HCT116 (cell line): ENCODE data around the gene ZNF438. TPM values are rescaled to one million over a fixed set of nuclear protein-coding genes. Genes with fewer than 3 reads are reported as not detected.

Experiments used
- ATAC-seq: fragments of 200-7000 bp; cut with Tn5 transposase; 2 replicates; pipeline ENCODE4 v1.9.1; 2020; ENCODE audit warnings: mild to moderate bottlenecking, moderate library complexity
- BruUV-seq: library from RNA; stranded (reverse); fragments of 400-500 nt; replicated peaks from 2 replicates; lab custom pipeline; 2021; lab: Mats Ljungman, UMichigan
- CTCF ChIA-PET: fragments of 300-600 bp; sonication (Branson Sonifier 250); formaldehyde crosslinking; loops from one replicate; lab custom pipeline; 2021; ENCODE audit warnings: antibody characterized with exemption; lab: Charles Lee
- POLR2A ChIA-PET: fragments of 300-600, 350-600 bp; sonication (Branson Sonifier 250); formaldehyde crosslinking; loops from one replicate; lab custom pipeline; 2021; ENCODE audit warnings: antibody characterized with exemption; lab: Charles Lee
- RAD21 ChIA-PET, 2 experiments: fragments of 300-600 bp; sonication (Branson Sonifier 250); formaldehyde crosslinking; loops; one replicate each; lab custom pipeline; 2023; ENCODE audit warnings: low total read pairs in 2 of 2; ENCODE audit not compliant: uncharacterized antibody in 2 of 2, unreplicated experiment in 2 of 2, low non-redundant PET in 1 of 2; lab: Charles Lee
- DNase-seq: peaks from one replicate; pipeline ENCODE4 v3.0.0-alpha.2; 2010; ENCODE audit warnings: low read depth, low spot score
- H2AFZ ChIP-seq: fragments of 200-600 bp; shearing (Covaris generic), sonication (generic); 2 replicates; pipeline ENCODE4 v1.6.1; 2017; ENCODE audit warnings: low read depth, mixed run types, mixed read lengths, antibody characterized with exemption, low read length; ENCODE audit not compliant: poor library complexity, severe bottlenecking
- H3K27ac ChIP-seq: 2 replicates; pipeline ENCODE4 v1.5.1; 2012; ENCODE audit warnings: low read depth, low read length
- H3K27me3 ChIP-seq: fragments of 200-600 bp; sonication (generic); 2 replicates; pipeline ENCODE4 v1.6.1; 2016; ENCODE audit warnings: mixed run types, low read length, mixed read lengths; ENCODE audit not compliant: insufficient read depth
- H3K36me3 ChIP-seq, 2 experiments: fragments of 200-500 bp in 1 of 2; fragments of 200-600 bp in 1 of 2; sonication (Bioruptor generic) in 1 of 2; sonication (generic) in 1 of 2; 2 replicates each; pipeline versions ENCODE4 v1.5.1 to v1.6.1; 2014 to 2016; ENCODE audit warnings: low read length in 2 of 2, inconsistent platforms in 1 of 2, mixed read lengths in 1 of 2, mixed run types in 1 of 2; ENCODE audit not compliant: insufficient read depth in 2 of 2, control insufficient read depth in 1 of 2
- H3K4me1 ChIP-seq, 2 experiments: fragments of 200-600 bp in 1 of 2; sonication (generic) in 1 of 2; 2 replicates each; pipeline versions ENCODE4 v1.5.1 to v1.6.1; 2012 to 2017; ENCODE audit warnings: low read length in 2 of 2, inconsistent platforms in 1 of 2, mild to moderate bottlenecking in 1 of 2, mixed read lengths in 1 of 2, mixed run types in 1 of 2, moderate library complexity in 1 of 2; ENCODE audit not compliant: insufficient read depth in 2 of 2, control insufficient read depth in 1 of 2
- H3K4me2 ChIP-seq: fragments of 200-600 bp; sonication (generic); 2 replicates; pipeline ENCODE4 v1.6.1; 2017; ENCODE audit warnings: mixed run types, low read length, mixed read lengths
- H3K4me3 ChIP-seq, 2 experiments: fragments of 200-600 bp in 1 of 2; sonication (generic) in 1 of 2; replicated peaks in 1 of 2; 2 replicates each; pipeline ENCODE4 v1.5.1; 2011 to 2016; ENCODE audit warnings: low read length in 2 of 2, control low read depth in 1 of 2, low read depth in 1 of 2, mild to moderate bottlenecking in 1 of 2, mixed read lengths in 1 of 2, mixed run types in 1 of 2
- H3K79me2 ChIP-seq: fragments of 200-600 bp; sonication (generic); 2 replicates; pipeline ENCODE4 v1.6.1; 2017; ENCODE audit warnings: mild to moderate bottlenecking, mixed run types, low read length, moderate library complexity, mixed read lengths; ENCODE audit not compliant: insufficient read depth
- H3K9ac ChIP-seq: fragments of 200-600 bp; sonication (generic); 2 replicates; pipeline ENCODE4 v1.6.1; 2016; ENCODE audit warnings: low read length, mixed read lengths
- H3K9me2 ChIP-seq: fragments of 200-600 bp; sonication (generic), shearing (Covaris generic); 2 replicates; pipeline ENCODE4 v1.6.1; 2017; ENCODE audit warnings: mixed run types, mild to moderate bottlenecking, moderate library complexity; ENCODE audit not compliant: insufficient read depth
- H3K9me3 ChIP-seq, 2 experiments: fragments of 200-500 bp in 1 of 2; fragments of 200-600 bp in 1 of 2; sonication (Bioruptor generic) in 1 of 2; sonication (generic) in 1 of 2; 2 replicates each; pipeline ENCODE4 v1.6.1; 2014 to 2017; ENCODE audit warnings: low read length in 2 of 2, mixed read lengths in 2 of 2, inconsistent platforms in 1 of 2, low read depth in 1 of 2, mild to moderate bottlenecking in 1 of 2, mixed run types in 1 of 2, moderate library complexity in 1 of 2; ENCODE audit not compliant: control insufficient read depth in 1 of 2, insufficient read depth in 1 of 2
- H4K20me1 ChIP-seq: fragments of 200-600 bp; sonication (generic), shearing (Covaris generic); 2 replicates; pipeline ENCODE4 v1.6.1; 2017; ENCODE audit warnings: mixed run types, mild to moderate bottlenecking, moderate library complexity; ENCODE audit not compliant: insufficient read depth
- ATF3 ChIP-seq: IDR thresholded peaks from 2 replicates; pipeline ENCODE4 v1.6.1; 2012
- EGR1 ChIP-seq: IDR thresholded peaks from 2 replicates; pipeline ENCODE4 v1.6.1; 2012; ENCODE audit warnings: low read depth
- ELF1 ChIP-seq: IDR thresholded peaks from 2 replicates; pipeline ENCODE4 v1.6.1; 2012; ENCODE audit warnings: low read depth, borderline replicate concordance
- EZH2 ChIP-seq: fragments of 200-600 bp; sonication (generic); IDR thresholded peaks from 2 replicates; pipeline ENCODE4 v1.6.1; 2017; ENCODE audit warnings: antibody characterized with exemption, mixed run types
- FOSL1 ChIP-seq: IDR thresholded peaks from 2 replicates; pipeline ENCODE4 v1.6.1; 2012; ENCODE audit warnings: low read depth
- JUND ChIP-seq: IDR thresholded peaks from 2 replicates; pipeline ENCODE4 v1.6.1; 2012
- POLR2AphosphoS5 ChIP-seq: IDR thresholded peaks from 2 replicates; pipeline ENCODE4 v1.6.1; 2011; ENCODE audit warnings: mild to moderate bottlenecking, low read depth, low read length, moderate library complexity
- SIN3A ChIP-seq: IDR thresholded peaks from 2 replicates; pipeline ENCODE4 v1.6.1; 2012; ENCODE audit warnings: low read depth
- SP1 ChIP-seq: IDR thresholded peaks from 2 replicates; pipeline ENCODE4 v1.6.1; 2012; ENCODE audit warnings: low read depth
- YY1 ChIP-seq: IDR thresholded peaks from 2 replicates; pipeline ENCODE4 v1.6.1; 2011; ENCODE audit warnings: low read length, low read depth, moderate library complexity, mild to moderate bottlenecking; ENCODE audit not compliant: insufficient replicate concordance; ENCODE audit errors: extremely low read depth
- ZBTB33 ChIP-seq: IDR thresholded peaks from 2 replicates; pipeline ENCODE4 v1.6.1; 2011; ENCODE audit warnings: mild to moderate bottlenecking, low read length, moderate library complexity; ENCODE audit not compliant: insufficient replicate concordance; ENCODE audit errors: extremely low read depth
- ZFX ChIP-seq: fragments of 450-650 bp; IDR thresholded peaks from 2 replicates; pipeline ENCODE4 v1.6.1; 2017
- intact Hi-C: fragments of 100-400 bp; cut with micrococcal nuclease; formaldehyde crosslinking; loops from 2 replicates; pipeline ENCODE4 v1.10.0; 2022
- total RNA-seq: library from RNA; stranded (reverse); gene quantifications from one replicate; pipeline ENCODE4 v1.2.1, GENCODE V29; 2021; ENCODE audit not compliant: unreplicated experiment

ZNF438 gene
- total RNA-seq, 1 experiment from 2014 or later = 3.3 TPM

GRCh38 chr10:30928742-30929141 lies 102.9 kb downstream of the ZNF438 start:
- H2AFZ ChIP-seq = no peak overlapping the region
- H3K79me2 ChIP-seq = no peaks in the 10 kb centered on the region
- DNase-seq = no peak
- no peak overlapping the region for H3K9ac ChIP-seq
- CTCF ChIA-PET = no interaction called here
- TF ChIP-seq ELF1 (no peak), POLR2AphosphoS5 (no peak), YY1 (no peak), ZFX (no peak), SP1 (no peak), SIN3A (no peak), FOSL1 (no peak), EGR1 (no peak)
- TF ChIP-seq, all 23 proteins: peak for 0
- Histone ChIP-seq H3K4me1 (no peaks in the 10 kb centered on the region), H3K36me3 (no peaks in the 10 kb centered on the region), H4K20me1 (no peaks in the 10 kb centered on the region), H3K27me3 (no peaks in the 10 kb centered on the region), H3K27ac (no peak overlapping the region), H3K9me3 (peaks cover 6 to 8% of the 10 kb centered on the region in 2 experiments; a peak in 2 of 4 replicates), H3K9me2 (no peaks in the 10 kb centered on the region), H3K4me3 (no peak overlapping the region), H3K4me2 (no peak overlapping the region)
- ChIA-PET RAD21 (no interaction called here), POLR2A (no interaction called here)
- no TSS peak for BruUV-seq
- no peak for ATAC-seq
- intact Hi-C loops = no loop called here

- BruUV-seq = no TSS peak
- H3K27me3 ChIP-seq = no peaks in the 10 kb centered on the region
- H4K20me1 ChIP-seq = no peaks in the 10 kb centered on the region
- no peak for DNase-seq
- ChIA-PET CTCF (no interaction called here), RAD21 (no interaction called here), POLR2A (no interaction called here)
- no peaks in the 10 kb centered on the region for H3K4me1 ChIP-seq
- H2AFZ ChIP-seq = no peak overlapping the region
- H3K4me2 ChIP-seq = no peak overlapping the region
- H3K9me2 ChIP-seq = no peaks in the 10 kb centered on the region; the same call in 1 of the 2 replicates
- H3K79me2 ChIP-seq = no peaks in the 10 kb centered on the region
- H3K9me3 ChIP-seq = no peaks in the 10 kb centered on the region
- no peaks in the 10 kb centered on the region for H3K36me3 ChIP-seq
- intact Hi-C loops = no loop called here
- TF ChIP-seq ZBTB33 (no peak), JUND (no peak), ELF1 (no peak), POLR2AphosphoS5 (no peak), EZH2 (no peak), YY1 (no peak), SP1 (no peak), ATF3 (no peak), EGR1 (no peak)
- H3K4me3 ChIP-seq = no peak overlapping the region
- no peak overlapping the region for H3K27ac ChIP-seq
- no peak for ATAC-seq
- H3K9ac ChIP-seq = no peak overlapping the region
These were observed 113.0 kb downstream of the ZNF438 start for GRCh38 chr10:30918651-30919050.
